Panc1 (cell line): ENCODE data around the gene SLC10A1. TPM values are rescaled to one million over a fixed set of nuclear protein-coding genes. Genes with fewer than 3 reads are reported as not detected.

ENCODE experiments used
- ATAC-seq: fragments of 200-7000 bp; cut with Tn5 transposase; 2 replicates; pipeline ENCODE4 v1.9.1; 2020; ENCODE audit warnings: mild to moderate bottlenecking, moderate library complexity
- BruUV-seq: library from RNA; stranded (reverse); fragments of 400-500 nt; replicated peaks from 2 replicates; lab custom pipeline; 2021; lab: Mats Ljungman, UMichigan
- CTCF ChIA-PET: fragments of 300-600 bp; sonication (Branson Sonifier 250); formaldehyde crosslinking; loops from one replicate; lab custom pipeline; 2022; ENCODE audit warnings: antibody characterized with exemption; lab: Charles Lee
- POLR2A ChIA-PET: fragments of 300-600 bp; sonication (Branson Sonifier 250); formaldehyde crosslinking; loops from one replicate; lab custom pipeline; 2022; ENCODE audit warnings: antibody characterized with exemption; lab: Charles Lee
- DNase-seq: peaks from one replicate; pipeline ENCODE4 v3.0.0-alpha.2; 2010; ENCODE audit warnings: low read depth, low spot score
- H3K27ac ChIP-seq: 2 replicates; pipeline ENCODE4 v1.5.1; 2011; ENCODE audit warnings: mild to moderate bottlenecking, low read length, inconsistent platforms
- H3K27me3 ChIP-seq: fragments of 200-500 bp; sonication (Bioruptor generic); 2 replicates; pipeline ENCODE4 v1.6.0; 2014; ENCODE audit warnings: low read length, inconsistent platforms; ENCODE audit not compliant: control insufficient read depth, insufficient read depth
- H3K36me3 ChIP-seq: fragments of 200-500 bp; sonication (Bioruptor generic); 2 replicates; pipeline ENCODE4 v1.5.1; 2014; ENCODE audit warnings: inconsistent platforms, mild to moderate bottlenecking, low read length, moderate library complexity; ENCODE audit not compliant: control insufficient read depth, insufficient read depth
- H3K4me1 ChIP-seq: 2 replicates; pipeline ENCODE4 v1.5.1; 2011; ENCODE audit warnings: inconsistent platforms, mild to moderate bottlenecking, low read length, moderate library complexity; ENCODE audit not compliant: control insufficient read depth, insufficient read depth
- H3K4me3 ChIP-seq, 2 experiments: 2 replicates each; pipeline ENCODE4 v1.5.1; 2011 to 2012; ENCODE audit warnings: low read depth in 2 of 2, low read length in 2 of 2, mild to moderate bottlenecking in 2 of 2, inconsistent platforms in 1 of 2, moderate library complexity in 1 of 2
- H3K9me3 ChIP-seq: fragments of 200-500 bp; sonication (Bioruptor generic); 2 replicates; pipeline ENCODE4 v1.5.1; 2014; ENCODE audit warnings: low read depth, mild to moderate bottlenecking, inconsistent platforms, low read length, moderate library complexity; ENCODE audit not compliant: control insufficient read depth, insufficient read depth
- POLR2AphosphoS5 ChIP-seq: IDR thresholded peaks from 2 replicates; pipeline ENCODE4 v1.6.1; 2012; ENCODE audit warnings: mild to moderate bottlenecking, low read depth, low read length, moderate library complexity
- SIN3A ChIP-seq: IDR thresholded peaks from 2 replicates; pipeline ENCODE4 v1.6.1; 2012; ENCODE audit warnings: low read depth, mild to moderate bottlenecking, low read length, moderate library complexity, borderline replicate concordance; ENCODE audit not compliant: insufficient read depth
- TCF7L2 ChIP-seq: IDR thresholded peaks from 2 replicates; pipeline ENCODE4 v1.6.1; 2011; ENCODE audit warnings: mild to moderate bottlenecking, low read depth, low read length, inconsistent platforms
- in situ Hi-C: cut with HindIII; loops from 2 replicates; pipeline ENCODE4 v1.10.0; 2016; ENCODE audit warnings: low sequenced_read_pairs, low pct_unique_long_range_greater_than_20kb
- intact Hi-C: fragments of 100-400 bp; cut with micrococcal nuclease; formaldehyde crosslinking; loops from one replicate; pipeline ENCODE4 v1.10.0; 2022; ENCODE audit not compliant: unreplicated experiment
- total RNA-seq: library from RNA; stranded (reverse); gene quantifications from one replicate; pipeline ENCODE4 v1.2.1, GENCODE V29; 2021; ENCODE audit not compliant: unreplicated experiment
- TF ChIP-seq, protein P1 (sequence below), 2 experiments: IDR thresholded peaks; 2 replicates each; pipeline ENCODE4 v1.6.1; 2011 to 2012; ENCODE audit warnings: low read depth in 2 of 2, control low read depth in 1 of 2, low read length in 1 of 2, mild to moderate bottlenecking in 1 of 2, moderate library complexity in 1 of 2; ENCODE audit not compliant: insufficient read depth in 1 of 2
- TF ChIP-seq, protein P2 (sequence below): fragments of 450-650 bp; IDR thresholded peaks from 2 replicates; pipeline ENCODE4 v1.5.1; 2017; ENCODE audit warnings: mild to moderate bottlenecking

SLC10A1 gene
- total RNA-seq, 1 experiment from 2014 or later: not detected

DNA sequence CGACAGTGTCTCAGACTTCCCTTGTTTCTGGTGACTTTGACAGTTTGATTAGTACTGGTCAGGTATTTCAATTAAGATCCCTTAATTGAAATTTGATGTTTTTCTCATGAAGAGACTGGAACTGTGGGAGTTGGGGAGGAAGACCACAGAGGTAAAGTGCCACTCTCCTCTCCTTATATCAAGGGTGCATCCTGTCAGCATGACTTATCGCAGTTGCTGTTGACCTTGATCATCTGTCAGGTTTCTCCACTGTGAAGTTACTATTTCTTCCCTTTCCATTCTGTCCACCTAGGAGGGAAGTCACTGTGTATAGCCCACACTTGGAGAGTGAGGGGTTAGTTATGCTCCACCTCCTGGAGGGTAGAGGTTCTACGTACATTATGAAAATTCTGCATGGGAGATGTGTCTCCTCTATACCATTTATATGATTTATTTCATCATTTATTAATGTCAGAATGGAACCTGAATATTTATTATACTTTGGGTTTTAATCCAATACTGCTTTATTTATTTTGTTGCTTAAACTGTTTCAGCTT, 41.9 kb upstream of the SLC10A1 start:
- no peak overlapping the region for H3K27ac ChIP-seq
- DNase-seq (no peak), ATAC-seq (no peak)
- no peaks in the 10 kb centered on the region for H3K9me3 ChIP-seq
- POLR2A ChIA-PET: no interaction called here
- no peak overlapping the region for H3K4me3 ChIP-seq
- H3K27me3 ChIP-seq: no peaks in the 10 kb centered on the region
- BruUV-seq: no TSS peak
- in situ Hi-C loops (no loop called here), intact Hi-C loops (no loop called here)
- H3K4me1 ChIP-seq: no peaks in the 10 kb centered on the region
- TF ChIP-seq TCF7L2 (no peak), SIN3A (no peak), POLR2AphosphoS5 (no peak)
- TF ChIP-seq, protein P1, sequence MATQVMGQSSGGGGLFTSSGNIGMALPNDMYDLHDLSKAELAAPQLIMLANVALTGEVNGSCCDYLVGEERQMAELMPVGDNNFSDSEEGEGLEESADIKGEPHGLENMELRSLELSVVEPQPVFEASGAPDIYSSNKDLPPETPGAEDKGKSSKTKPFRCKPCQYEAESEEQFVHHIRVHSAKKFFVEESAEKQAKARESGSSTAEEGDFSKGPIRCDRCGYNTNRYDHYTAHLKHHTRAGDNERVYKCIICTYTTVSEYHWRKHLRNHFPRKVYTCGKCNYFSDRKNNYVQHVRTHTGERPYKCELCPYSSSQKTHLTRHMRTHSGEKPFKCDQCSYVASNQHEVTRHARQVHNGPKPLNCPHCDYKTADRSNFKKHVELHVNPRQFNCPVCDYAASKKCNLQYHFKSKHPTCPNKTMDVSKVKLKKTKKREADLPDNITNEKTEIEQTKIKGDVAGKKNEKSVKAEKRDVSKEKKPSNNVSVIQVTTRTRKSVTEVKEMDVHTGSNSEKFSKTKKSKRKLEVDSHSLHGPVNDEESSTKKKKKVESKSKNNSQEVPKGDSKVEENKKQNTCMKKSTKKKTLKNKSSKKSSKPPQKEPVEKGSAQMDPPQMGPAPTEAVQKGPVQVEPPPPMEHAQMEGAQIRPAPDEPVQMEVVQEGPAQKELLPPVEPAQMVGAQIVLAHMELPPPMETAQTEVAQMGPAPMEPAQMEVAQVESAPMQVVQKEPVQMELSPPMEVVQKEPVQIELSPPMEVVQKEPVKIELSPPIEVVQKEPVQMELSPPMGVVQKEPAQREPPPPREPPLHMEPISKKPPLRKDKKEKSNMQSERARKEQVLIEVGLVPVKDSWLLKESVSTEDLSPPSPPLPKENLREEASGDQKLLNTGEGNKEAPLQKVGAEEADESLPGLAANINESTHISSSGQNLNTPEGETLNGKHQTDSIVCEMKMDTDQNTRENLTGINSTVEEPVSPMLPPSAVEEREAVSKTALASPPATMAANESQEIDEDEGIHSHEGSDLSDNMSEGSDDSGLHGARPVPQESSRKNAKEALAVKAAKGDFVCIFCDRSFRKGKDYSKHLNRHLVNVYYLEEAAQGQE (IDR thresholded peaks at IDR 0.05; ENCODE audit: insufficient read depth in 1 of 2, low read depth in 2 of 2, low read length in 1 of 2): no peak
- TF ChIP-seq, protein P2, sequence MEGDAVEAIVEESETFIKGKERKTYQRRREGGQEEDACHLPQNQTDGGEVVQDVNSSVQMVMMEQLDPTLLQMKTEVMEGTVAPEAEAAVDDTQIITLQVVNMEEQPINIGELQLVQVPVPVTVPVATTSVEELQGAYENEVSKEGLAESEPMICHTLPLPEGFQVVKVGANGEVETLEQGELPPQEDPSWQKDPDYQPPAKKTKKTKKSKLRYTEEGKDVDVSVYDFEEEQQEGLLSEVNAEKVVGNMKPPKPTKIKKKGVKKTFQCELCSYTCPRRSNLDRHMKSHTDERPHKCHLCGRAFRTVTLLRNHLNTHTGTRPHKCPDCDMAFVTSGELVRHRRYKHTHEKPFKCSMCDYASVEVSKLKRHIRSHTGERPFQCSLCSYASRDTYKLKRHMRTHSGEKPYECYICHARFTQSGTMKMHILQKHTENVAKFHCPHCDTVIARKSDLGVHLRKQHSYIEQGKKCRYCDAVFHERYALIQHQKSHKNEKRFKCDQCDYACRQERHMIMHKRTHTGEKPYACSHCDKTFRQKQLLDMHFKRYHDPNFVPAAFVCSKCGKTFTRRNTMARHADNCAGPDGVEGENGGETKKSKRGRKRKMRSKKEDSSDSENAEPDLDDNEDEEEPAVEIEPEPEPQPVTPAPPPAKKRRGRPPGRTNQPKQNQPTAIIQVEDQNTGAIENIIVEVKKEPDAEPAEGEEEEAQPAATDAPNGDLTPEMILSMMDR: no peak
- CTCF ChIA-PET: interaction anchor here (0.7 kb wide), 1 partner anchor 65 kb away, joined by 3 read pairs; no protein-coding TSS in a partner anchor
- no peaks in the 10 kb centered on the region for H3K36me3 ChIP-seq

DNA sequence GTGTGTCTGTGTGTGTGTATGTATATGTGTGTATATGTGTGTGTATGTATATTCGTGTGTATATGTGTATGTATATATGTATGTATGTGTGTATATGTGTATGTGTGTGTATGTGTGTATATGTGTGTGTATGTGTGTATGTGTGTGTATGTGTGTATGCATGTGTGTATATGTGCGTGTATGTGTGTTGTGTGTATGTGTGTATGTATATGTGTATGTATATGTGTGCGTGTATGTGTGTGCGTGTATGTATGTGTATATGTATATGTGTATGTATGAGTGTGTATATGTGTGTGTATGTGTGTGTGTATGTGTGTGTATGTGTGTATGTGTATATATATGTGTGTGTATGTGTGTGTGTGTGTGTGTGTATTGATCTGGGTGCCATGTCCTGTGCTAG, 31.8 kb upstream of the SLC10A1 start:
- in situ Hi-C loops: no loop called here
- Histone ChIP-seq H3K27ac (no peak overlapping the region), H3K4me3 (no peak overlapping the region), H3K27me3 (no peaks in the 10 kb centered on the region), H3K4me1 (no peaks in the 10 kb centered on the region), H3K9me3 (no peaks in the 10 kb centered on the region), H3K36me3 (no peaks in the 10 kb centered on the region)
- CTCF ChIA-PET: no interaction called here
- POLR2A ChIA-PET: no interaction called here
- TF ChIP-seq, protein P2: no peak
- TF ChIP-seq SIN3A (no peak), POLR2AphosphoS5 (no peak), TCF7L2 (no peak)
- TF ChIP-seq, protein P1 (IDR thresholded peaks at IDR 0.05; ENCODE audit: insufficient read depth in 1 of 2, low read depth in 2 of 2, low read length in 1 of 2): no peak
- DNase-seq (no peak), ATAC-seq (no peak)
- no TSS peak for BruUV-seq
- intact Hi-C loops: no loop called here
